Fibroblast of the aortic adventitia (primary cell): ENCODE measurements around the gene PPP4R3C. TPM values are rescaled to one million over a fixed set of nuclear protein-coding genes. Genes with fewer than 3 reads are reported as not detected.
"Not testable (repeated sequence)": the region's sequence is repeated elsewhere in the genome, so short reads cannot be mapped to it uniquely, and the experiment has no call there.

Source experiments
- DNase-seq: peaks from one replicate; pipeline ENCODE4 v3.0.0-alpha.2; 2010; ENCODE audit warnings: low read depth
- H3K4me3 ChIP-seq: 2 replicates; pipeline ENCODE4 v1.5.1; 2011; ENCODE audit warnings: low read depth, mild to moderate bottlenecking, control low read depth, low read length, moderate library complexity
- CTCF ChIP-seq: IDR thresholded peaks from 2 replicates; pipeline ENCODE4 v1.5.1; 2011; ENCODE audit warnings: mild to moderate bottlenecking, low read length, control low read depth, inconsistent platforms; ENCODE audit not compliant: insufficient read depth
- total RNA-seq: library from RNA; depleted of rRNA; stranded (reverse); fragments of >200 nt; gene quantifications from 2 replicates; pipeline ENCODE4 v1.2.3, GENCODE V29; 2012; ENCODE audit warnings: low replicate concordance

PPP4R3C gene
- total RNA-seq, 1 donor: not detected

- DNase-seq: no peak
- H3K4me3 ChIP-seq: no peak overlapping the region
- TF ChIP-seq CTCF: no peak
These were observed 17.7 kb downstream of the PPP4R3C start for GRCh38 chrX:27445438-27445837.

GRCh38 chrX:27444093-27444908 lies 18.8 kb downstream of the PPP4R3C start:
- TF ChIP-seq CTCF: no peak
- DNase-seq: no peak
- H3K4me3 ChIP-seq: no peak overlapping the region

GRCh38 chrX:27442392-27442791 lies 20.7 kb downstream of the PPP4R3C start:
- peak; percentile 2 for DNase-seq
- not testable (repeated sequence) for H3K4me3 ChIP-seq

- TF ChIP-seq CTCF: no peak
- H3K4me3 ChIP-seq: no peak overlapping the region
These were observed 23.4 kb downstream of the PPP4R3C start for GRCh38 chrX:27439771-27440170.

GRCh38 chrX:27438937-27439336 lies 24.2 kb downstream of the PPP4R3C start:
- TF ChIP-seq CTCF: no peak
- H3K4me3 ChIP-seq: no peak overlapping the region
- no peak for DNase-seq

More at GRCh38 chrX:27439771-27440170, 23.4 kb downstream of the PPP4R3C start:
- DNase-seq: no peak

- no peak overlapping the region for H3K4me3 ChIP-seq
- DNase-seq: no peak
These were observed 28.1 kb downstream of the PPP4R3C start for GRCh38 chrX:27435031-27435430.

More at GRCh38 chrX:27435031-27435430, 28.1 kb downstream of the PPP4R3C start:
- TF ChIP-seq CTCF: no peak

Other genes starting within 250 kb of the PPP4R3C start
- not detected in 2 replicates for gene DCAF8L2, start 127.0 kb upstream of the PPP4R3C start, total RNA-seq